CD8-positive, alpha-beta memory T cell (primary cell): ENCODE measurements around the gene RPL23. TPM values are rescaled to one million over a fixed set of nuclear protein-coding genes. Genes with fewer than 3 reads are reported as not detected.

Experiments
- CTCF ChIA-PET: fragments of 350-600 bp; sonication (Branson Sonifier 250); formaldehyde crosslinking; loops from one replicate; lab custom pipeline; 2021; ENCODE audit warnings: antibody characterized with exemption; lab: Charles Lee
- POLR2A ChIA-PET: fragments of 350-600 bp; sonication (Branson Sonifier 250); formaldehyde crosslinking; loops from one replicate; lab custom pipeline; 2021; ENCODE audit warnings: antibody characterized with exemption; lab: Charles Lee
- DNase-seq, 5 donors: peaks; one replicate each; pipeline versions ENCODE4 v3.0.0 to v3.0.0-alpha.2; 2020 to 2022; ENCODE audit warnings: mixed read lengths in 1 of 5
- H3K27ac ChIP-seq: one replicate; pipeline ENCODE4 v1.7.0; 2013; ENCODE audit warnings: low read depth, mild to moderate bottlenecking, low read length, moderate library complexity
- H3K27me3 ChIP-seq: 2 replicates; pipeline ENCODE4 v1.7.0; 2013; ENCODE audit warnings: low read length, mild to moderate bottlenecking; ENCODE audit not compliant: insufficient read depth, poor library complexity, severe bottlenecking
- H3K36me3 ChIP-seq: 2 replicates; pipeline ENCODE4 v1.7.0; 2013; ENCODE audit warnings: mild to moderate bottlenecking, low read length, moderate library complexity; ENCODE audit not compliant: insufficient read depth
- H3K4me1 ChIP-seq: 2 replicates; pipeline ENCODE4 v1.7.0; 2013; ENCODE audit warnings: mild to moderate bottlenecking, low read length, moderate library complexity; ENCODE audit not compliant: insufficient read depth
- H3K4me3 ChIP-seq: 2 replicates; pipeline ENCODE4 v1.7.0; 2013; ENCODE audit warnings: mild to moderate bottlenecking, low read length
- H3K9me3 ChIP-seq: 2 replicates; pipeline ENCODE4 v1.7.0; 2013; ENCODE audit warnings: mild to moderate bottlenecking, low read length
- H3K27ac Mint-ChIP-seq, 8 donors: one replicate each; pipeline ENCODE4 v1.8.0; 2020 to 2021; ENCODE audit warnings: mixed read lengths in 8 of 8, mild to moderate bottlenecking in 6 of 8, inconsistent platforms in 3 of 8, moderate library complexity in 3 of 8
- H3K27me3 Mint-ChIP-seq, 2 donors: one replicate each; pipeline ENCODE4 v1.8.0; 2020 to 2021; ENCODE audit warnings: mixed read lengths in 2 of 2, mild to moderate bottlenecking in 1 of 2, moderate library complexity in 1 of 2
- H3K36me3 Mint-ChIP-seq, 3 donors: one replicate each; pipeline ENCODE4 v1.8.0; 2020 to 2021; ENCODE audit warnings: mixed read lengths in 3 of 3, inconsistent platforms in 1 of 3, mild to moderate bottlenecking in 1 of 3
- H3K4me1 Mint-ChIP-seq, 3 donors: one replicate each; pipeline ENCODE4 v1.8.0; 2020 to 2021; ENCODE audit warnings: mixed read lengths in 3 of 3, inconsistent platforms in 1 of 3, mild to moderate bottlenecking in 1 of 3
- H3K4me3 Mint-ChIP-seq, 7 donors: one replicate each; pipeline ENCODE4 v1.8.0; 2020 to 2021; ENCODE audit warnings: mixed read lengths in 7 of 7, mild to moderate bottlenecking in 6 of 7, moderate library complexity in 4 of 7, inconsistent platforms in 2 of 7
- H3K9me3 Mint-ChIP-seq, 5 donors: one replicate each; pipeline ENCODE4 v1.8.0; 2020 to 2022; ENCODE audit warnings: mixed read lengths in 5 of 5, mild to moderate bottlenecking in 3 of 5, moderate library complexity in 2 of 5, inconsistent platforms in 1 of 5
- polyA plus RNA-seq: library from polyadenylated mRNA; unstranded; fragments of 300-500 nt; fragmentation: Illumina TruSeq; gene quantifications from one replicate; pipeline ENCODE4 v1.2.3, GENCODE V29; 2021
- total RNA-seq, 2 experiments: library from RNA; stranded (reverse); gene quantifications; one replicate each; pipeline ENCODE4 v1.2.3, GENCODE V29; 2021

The RPL23 gene
- total and polyA plus RNA-seq, 3 experiments from 2014 or later, result 1,010 to 1,911 (median 1,857) TPM

DNA sequence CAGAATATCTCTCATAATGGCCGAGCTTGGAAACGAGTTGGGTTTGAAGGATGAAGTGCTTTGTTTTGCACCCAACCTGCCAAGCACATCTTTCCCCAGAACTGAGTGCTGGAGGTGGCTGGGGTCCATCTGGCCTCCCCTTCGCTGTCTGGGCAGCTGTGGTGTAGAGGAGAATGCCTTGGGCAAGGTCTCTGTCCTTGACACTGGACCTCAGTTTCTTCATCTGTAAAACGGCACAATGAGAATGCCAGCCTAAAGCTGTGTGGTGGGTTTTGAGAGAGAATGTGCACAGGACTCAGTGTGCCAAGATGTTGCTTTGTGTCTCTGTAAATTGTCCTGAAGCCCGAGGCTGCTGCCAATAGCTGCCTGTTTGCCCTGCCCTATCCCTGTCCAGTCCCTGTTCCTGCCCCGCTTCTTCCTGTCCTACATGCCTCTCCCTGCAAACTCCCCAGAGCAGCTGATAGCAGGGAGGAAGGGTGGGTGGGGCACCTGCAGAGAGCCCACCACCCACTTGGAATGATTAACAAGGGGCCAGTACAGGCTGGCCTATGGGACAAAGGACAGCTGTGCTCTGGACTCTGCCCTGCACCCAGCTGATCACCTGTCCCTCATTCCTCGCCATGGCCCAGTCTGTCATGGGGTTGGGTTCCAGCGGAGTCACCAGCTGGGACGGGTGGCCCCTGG, 31.7 kb upstream of the RPL23 start:
- peak overlapping the region; percentile 88 to 100 (median 91) for H3K27ac Mint-ChIP-seq
- no peak for DNase-seq
- peak overlapping the region; percentile 4 for H3K4me3 ChIP-seq
- no peaks in the 10 kb centered on the region for H3K9me3 ChIP-seq
- H3K27me3 ChIP-seq, result no peaks in the 10 kb centered on the region
- H3K36me3 Mint-ChIP-seq, result peaks cover 0 to 86% (median 14%) of the 10 kb centered on the region in 3 donors
- CTCF ChIA-PET, result interaction anchor here (0.8 to 2.8 kb wide), 6 partner anchors 9 to 290 kb away, joined by 3 to 5 read pairs (median 4); no protein-coding TSS in a partner anchor
- H3K4me1 Mint-ChIP-seq, result peaks cover 86 to 96% (median 94%) of the 10 kb centered on the region in 3 donors
- peaks cover 38% of the 10 kb centered on the region for H3K36me3 ChIP-seq
- peak overlapping the region in 5 of 7 donors; percentile 41 to 80 (median 70) for H3K4me3 Mint-ChIP-seq
- no peaks in the 10 kb centered on the region for H3K27me3 Mint-ChIP-seq
- POLR2A ChIA-PET, result interaction anchor here (0.7 to 2.0 kb wide), 4 partner anchors 15 to 30 kb away, joined by 3 to 18 read pairs (median 4); partner anchors contain the start of gene LASP1
- peaks cover 97% of the 10 kb centered on the region for H3K4me1 ChIP-seq
- no peaks in the 10 kb centered on the region for H3K9me3 Mint-ChIP-seq
- H3K27ac ChIP-seq, result no peak overlapping the region

DNA sequence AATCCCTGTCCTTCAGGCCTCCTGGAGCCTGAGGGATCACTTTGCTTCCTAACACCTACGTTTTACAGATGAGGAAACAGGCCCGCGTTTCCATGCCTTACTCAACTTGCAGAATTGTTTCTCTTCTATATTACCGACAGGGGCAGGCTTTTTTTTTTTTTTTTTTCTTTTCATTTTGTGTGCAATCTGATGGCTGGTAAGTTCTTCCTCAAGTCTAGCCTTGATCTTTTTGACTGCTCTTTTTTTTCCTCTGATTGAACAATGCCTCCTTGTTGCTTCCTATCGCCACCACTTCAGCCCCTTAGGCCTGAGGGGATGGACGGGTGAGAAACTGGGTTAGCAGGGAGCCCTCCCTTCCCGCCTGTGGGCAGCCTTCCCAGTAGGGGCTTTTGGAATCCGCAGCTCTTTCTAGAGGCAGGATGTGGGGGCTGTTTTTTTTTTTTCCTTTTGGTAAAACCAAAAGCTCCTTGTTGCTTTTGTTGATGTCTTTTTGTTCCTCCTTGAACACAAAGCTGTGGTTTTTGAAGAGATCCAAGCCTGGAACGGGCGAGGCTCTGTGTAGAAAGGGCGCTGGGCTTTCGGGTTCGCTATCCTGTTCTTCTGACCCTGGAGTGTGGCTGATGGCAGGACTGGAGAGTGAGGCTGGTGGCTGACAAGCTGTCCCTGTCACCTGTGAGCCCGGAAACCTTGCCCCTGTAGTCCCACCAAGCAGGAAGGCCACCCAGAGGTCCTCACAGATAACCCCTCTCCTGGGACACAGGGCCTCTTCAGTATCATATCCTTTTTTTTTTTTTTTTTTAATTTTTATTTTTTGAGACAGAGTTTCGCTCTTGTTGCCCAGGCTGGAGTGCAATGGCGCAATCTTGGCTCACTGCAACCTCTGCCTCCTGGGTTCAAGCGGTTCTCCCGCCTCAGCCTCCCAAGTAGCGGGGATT, 30.3 kb upstream of the RPL23 start:
- DNase-seq, result no peak
- Histone ChIP-seq H3K9me3 (no peaks in the 10 kb centered on the region), H3K4me1 (peaks cover 97% of the 10 kb centered on the region), H3K36me3 (peaks cover 43% of the 10 kb centered on the region), H3K27me3 (no peaks in the 10 kb centered on the region), H3K27ac (peak overlapping the region; percentile 20), H3K4me3 (peak overlapping the region; percentile 20)
- ChIA-PET POLR2A (interaction anchor here (0.6 to 1.9 kb wide), 3 partner anchors 13 to 15 kb away, joined by 3 to 18 read pairs (median 8); partner anchors contain the start of gene LASP1), CTCF (interaction anchor here (1.0 to 2.8 kb wide), 4 partner anchors 10 to 291 kb away, joined by 4 to 5 read pairs (median 4); no protein-coding TSS in a partner anchor)
- Mint-ChIP-seq H3K4me1 (peaks cover 84 to 94% (median 91%) of the 10 kb centered on the region in 3 donors), H3K9me3 (no peaks in the 10 kb centered on the region), H3K4me3 (peak overlapping the region; percentile 65 to 76 (median 73)), H3K36me3 (peaks cover 0 to 85% (median 11%) of the 10 kb centered on the region in 3 donors), H3K27ac (peak overlapping the region; percentile 71 to 98 (median 86)), H3K27me3 (no peaks in the 10 kb centered on the region)

DNA sequence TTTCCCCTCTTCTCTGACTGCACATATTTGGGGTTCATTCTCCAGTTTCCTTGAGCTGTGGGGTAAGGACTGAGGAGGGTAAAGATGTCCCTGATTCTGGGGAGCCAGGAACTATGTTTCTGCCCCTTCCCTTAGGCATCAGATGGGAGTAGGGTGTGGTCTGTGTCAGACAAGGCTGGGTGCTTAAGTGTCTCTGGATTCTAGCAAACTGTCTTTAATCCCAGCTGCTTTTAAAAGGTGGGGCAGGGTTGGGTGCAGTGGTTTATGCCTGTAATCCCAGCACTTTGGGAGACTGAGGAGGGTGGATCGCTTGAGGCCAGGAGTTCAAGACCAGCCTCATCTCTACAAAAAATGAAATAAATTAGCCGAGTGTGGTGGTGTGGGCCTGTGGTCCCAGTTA, 29.3 kb upstream of the RPL23 start:
- Histone ChIP-seq H3K27ac (peak overlapping the region; percentile 20), H3K4me3 (peak overlapping the region; percentile 32), H3K36me3 (peaks cover 46% of the 10 kb centered on the region), H3K9me3 (no peaks in the 10 kb centered on the region), H3K4me1 (peaks cover 100% of the 10 kb centered on the region), H3K27me3 (no peaks in the 10 kb centered on the region)
- Mint-ChIP-seq H3K36me3 (peaks cover 0 to 85% (median 11%) of the 10 kb centered on the region in 3 donors), H3K4me3 (peak overlapping the region; percentile 35 to 83 (median 64)), H3K4me1 (peaks cover 86 to 94% (median 91%) of the 10 kb centered on the region in 3 donors), H3K27me3 (peaks cover 0 to 2% of the 10 kb centered on the region in 2 donors), H3K27ac (peak overlapping the region; percentile 60 to 98 (median 86)), H3K9me3 (no peaks in the 10 kb centered on the region)
- ChIA-PET POLR2A (no interaction called here), CTCF (interaction anchor here (1.1 to 2.8 kb wide), 4 partner anchors 11 to 30 kb away, joined by 4 to 7 read pairs (median 6); partner anchors contain the start of gene RPL23)
- no peak for DNase-seq

DNA sequence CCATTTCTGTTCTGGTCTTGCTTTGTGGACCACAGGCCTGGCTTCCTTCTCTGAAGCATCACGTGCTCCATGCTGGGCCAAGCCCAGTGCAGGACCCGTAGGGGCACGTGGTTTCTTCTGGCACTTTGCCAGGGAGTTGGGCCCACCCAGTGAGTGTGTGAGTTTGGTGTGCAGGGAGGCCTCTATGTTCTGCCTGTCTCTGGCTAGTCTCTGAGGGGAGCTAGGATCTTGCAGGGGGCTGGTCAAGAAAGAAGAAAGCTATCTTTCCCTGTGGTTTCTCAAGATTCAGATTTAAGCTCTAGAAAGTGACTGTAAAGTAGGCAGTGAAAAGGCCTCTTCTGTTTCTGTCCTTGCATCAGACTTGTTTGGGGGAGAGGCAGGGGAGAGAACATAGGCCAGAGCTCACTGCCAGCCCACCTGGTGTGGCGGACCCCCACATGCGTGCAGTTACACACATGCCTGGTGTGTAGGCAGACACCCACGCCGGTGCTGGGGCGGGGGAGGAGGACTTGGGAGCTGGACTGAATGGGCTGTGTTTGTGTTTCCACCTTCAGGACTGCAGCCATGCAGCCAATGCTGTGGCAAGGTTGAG, 28.2 kb upstream of the RPL23 start:
- H3K4me1 Mint-ChIP-seq, result peaks cover 86 to 94% (median 92%) of the 10 kb centered on the region in 3 donors
- Histone ChIP-seq H3K36me3 (peaks cover 43% of the 10 kb centered on the region), H3K4me3 (no peak overlapping the region), H3K4me1 (peaks cover 100% of the 10 kb centered on the region), H3K9me3 (no peaks in the 10 kb centered on the region), H3K27me3 (no peaks in the 10 kb centered on the region), H3K27ac (no peak overlapping the region)
- ChIA-PET POLR2A (interaction anchor here (1.1 to 1.4 kb wide), 2 partner anchors 12 to 16 kb away, joined by 3 read pairs; no protein-coding TSS in a partner anchor), CTCF (interaction anchor here (1.1 to 1.9 kb wide), 5 partner anchors 9 to 29 kb away, joined by 3 to 7 read pairs (median 4); partner anchors contain the start of genes LASP1 and RPL23)
- peak overlapping the region; percentile 72 to 94 (median 88) for H3K27ac Mint-ChIP-seq
- H3K27me3 Mint-ChIP-seq, result peaks cover 0 to 2% of the 10 kb centered on the region in 2 donors
- H3K36me3 Mint-ChIP-seq, result peaks cover 0 to 76% (median 11%) of the 10 kb centered on the region in 3 donors
- H3K4me3 Mint-ChIP-seq, result peak overlapping the region; percentile 55 to 83 (median 68)
- peak in 2 of 5 donors; percentile 35 to 63 for DNase-seq
- no peaks in the 10 kb centered on the region for H3K9me3 Mint-ChIP-seq

DNA sequence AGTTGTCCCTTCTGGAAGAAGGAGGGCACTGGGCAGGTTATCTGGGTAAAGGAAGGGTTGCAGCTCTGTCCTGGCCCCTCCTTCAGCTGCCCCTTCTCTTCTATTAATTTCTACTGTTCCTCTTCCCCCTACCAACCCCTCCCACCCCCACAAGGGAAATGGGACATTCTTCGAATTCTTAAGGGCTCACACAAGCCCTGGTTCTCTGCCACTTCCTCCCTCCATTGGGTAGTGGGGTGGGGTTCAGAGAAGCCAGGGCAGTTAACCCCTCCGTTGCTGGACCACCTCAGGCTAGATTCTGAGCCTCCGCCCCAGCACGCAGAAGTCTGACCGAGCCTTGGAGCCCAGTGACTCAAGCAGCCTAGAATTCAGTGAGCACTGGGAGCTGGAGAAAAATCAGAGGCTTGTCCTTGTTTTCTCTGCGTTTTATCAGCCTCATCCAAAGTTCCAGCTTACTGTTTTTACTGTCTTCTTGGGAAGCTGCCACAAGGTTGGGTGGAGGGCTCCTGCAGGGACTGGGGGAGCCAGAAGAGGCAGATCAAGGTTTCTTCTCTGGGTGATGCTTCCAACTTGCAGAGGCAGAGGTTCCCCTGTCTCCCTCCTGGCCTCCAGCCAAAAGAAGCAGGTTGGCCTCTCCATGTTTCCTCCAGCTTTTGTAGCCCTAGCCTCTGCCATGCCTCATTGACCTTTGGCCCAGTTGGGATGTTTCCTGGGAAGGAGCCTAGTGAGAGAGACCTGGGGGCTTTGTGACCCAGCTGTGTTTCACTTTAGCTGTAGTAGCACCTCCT, 26.6 kb upstream of the RPL23 start:
- peaks cover 95% of the 10 kb centered on the region for H3K4me1 ChIP-seq
- peaks cover 0 to 67% (median 9%) of the 10 kb centered on the region in 3 donors for H3K36me3 Mint-ChIP-seq
- peaks cover 37% of the 10 kb centered on the region for H3K36me3 ChIP-seq
- H3K27me3 Mint-ChIP-seq, result peaks cover 0 to 2% of the 10 kb centered on the region in 2 donors
- peak overlapping the region; percentile 51 for H3K4me3 ChIP-seq
- no peaks in the 10 kb centered on the region for H3K9me3 Mint-ChIP-seq
- H3K4me1 Mint-ChIP-seq, result peaks cover 83 to 93% (median 91%) of the 10 kb centered on the region in 3 donors
- H3K27ac ChIP-seq, result no peak overlapping the region
- no peak for DNase-seq
- H3K27me3 ChIP-seq, result no peaks in the 10 kb centered on the region
- peak overlapping the region; percentile 50 to 83 (median 55) for H3K4me3 Mint-ChIP-seq
- H3K9me3 ChIP-seq, result no peaks in the 10 kb centered on the region
- CTCF ChIA-PET, result interaction anchor here (1.2 to 1.6 kb wide), 3 partner anchors 11 to 73 kb away, joined by 3 to 4 read pairs (median 3); partner anchors contain the start of gene LASP1
- POLR2A ChIA-PET, result interaction anchor here (0.7 kb wide), 1 partner anchor 850 kb away, joined by 4 read pairs; no protein-coding TSS in a partner anchor
- H3K27ac Mint-ChIP-seq, result peak overlapping the region; percentile 40 to 94 (median 85)

DNA sequence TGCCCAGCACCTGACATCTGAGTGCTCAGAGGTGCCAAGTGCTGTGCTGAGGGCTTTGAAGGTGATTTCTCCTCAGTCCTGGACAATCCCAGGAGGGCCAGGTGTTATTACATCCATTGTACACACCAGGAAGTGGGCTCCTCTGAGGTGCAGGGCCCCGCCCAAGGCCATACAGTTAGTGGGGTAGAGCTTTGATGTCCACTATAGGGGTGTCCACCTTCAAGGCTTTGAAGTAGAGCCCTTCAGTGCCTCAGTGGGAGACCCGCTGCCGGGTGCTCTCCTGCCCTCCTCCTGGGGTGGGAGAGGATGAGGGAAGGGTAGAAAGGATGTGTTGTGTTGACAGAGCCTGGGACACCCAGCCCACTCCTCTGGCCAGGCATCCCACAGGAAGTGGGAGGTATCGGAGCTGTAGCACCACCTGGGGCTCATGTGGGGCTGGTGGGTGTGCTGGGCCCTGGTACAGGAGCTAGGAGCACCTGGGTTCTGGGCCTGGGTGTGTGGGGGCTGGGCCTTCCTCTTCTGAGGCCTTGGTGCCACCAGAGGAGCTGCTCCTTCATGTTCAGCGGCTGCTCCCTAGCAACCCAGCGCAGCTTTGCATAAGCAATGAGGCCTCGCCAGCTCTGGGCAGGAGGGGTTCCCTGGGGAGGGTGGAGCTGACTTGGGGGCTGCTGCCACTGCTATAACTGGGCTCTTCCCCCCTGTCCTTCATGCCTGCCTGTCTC, 23.8 kb upstream of the RPL23 start:
- ChIA-PET POLR2A (interaction anchor here (0.9 to 1.3 kb wide), 5 partner anchors 8 to 322 kb away, joined by 3 to 6 read pairs (median 3); partner anchors contain the start of gene RPL19), CTCF (interaction anchor here (0.7 to 1.9 kb wide), 4 partner anchors 21 to 277 kb away, joined by 3 to 8 read pairs (median 6); no protein-coding TSS in a partner anchor)
- peaks cover 95% of the 10 kb centered on the region for H3K4me1 ChIP-seq
- no peaks in the 10 kb centered on the region for H3K9me3 ChIP-seq
- no peaks in the 10 kb centered on the region for H3K27me3 ChIP-seq
- peak overlapping the region; percentile 61 to 99 (median 86) for H3K27ac Mint-ChIP-seq
- peak overlapping the region; percentile 24 for H3K27ac ChIP-seq
- H3K36me3 ChIP-seq, result peaks cover 33% of the 10 kb centered on the region
- H3K27me3 Mint-ChIP-seq, result peaks cover 0 to 2% of the 10 kb centered on the region in 2 donors
- no peaks in the 10 kb centered on the region for H3K9me3 Mint-ChIP-seq
- H3K4me3 ChIP-seq, result peak overlapping the region; percentile 55
- peak overlapping the region; percentile 33 to 71 (median 60) for H3K4me3 Mint-ChIP-seq
- H3K4me1 Mint-ChIP-seq, result peaks cover 87 to 97% (median 95%) of the 10 kb centered on the region in 3 donors
- peak in 2 of 5 donors; percentile 71 to 80 for DNase-seq
- peaks cover 0 to 51% (median 5%) of the 10 kb centered on the region in 3 donors for H3K36me3 Mint-ChIP-seq
